Parathyroid adenoma (tissue), 2 donors: ENCODE results near the gene RFTN1.

Source experiments
- H2AFZ ChIP-seq: fragments of 300-600 bp; sonication (generic); one replicate; pipeline ENCODE4 v1.7.0; 2017; ENCODE audit warnings: antibody characterized with exemption, mild to moderate bottlenecking
- H3K27ac ChIP-seq: fragments of 300-600 bp; sonication (generic); one replicate; pipeline ENCODE4 v1.7.0; 2017
- H3K27me3 ChIP-seq: fragments of 300-600 bp; sonication (generic); one replicate; pipeline ENCODE4 v1.7.0; 2017; ENCODE audit warnings: low read length; ENCODE audit not compliant: control insufficient read depth, insufficient read depth
- H3K36me3 ChIP-seq: fragments of 300-600 bp; sonication (generic); one replicate; pipeline ENCODE4 v1.7.0; 2017; ENCODE audit warnings: low read length; ENCODE audit not compliant: control insufficient read depth, insufficient read depth
- H3K4me1 ChIP-seq: fragments of 300-600 bp; sonication (generic); one replicate; pipeline ENCODE4 v1.7.0; 2017; ENCODE audit warnings: control low read depth
- H3K4me2 ChIP-seq: fragments of 300-600 bp; sonication (generic); one replicate; pipeline ENCODE4 v1.7.0; 2017; ENCODE audit warnings: low read length
- H3K4me3 ChIP-seq: fragments of 300-600 bp; sonication (generic); one replicate; pipeline ENCODE4 v1.7.0; 2017; ENCODE audit warnings: low read depth, low read length
- H3K79me2 ChIP-seq: fragments of 300-600 bp; sonication (generic); one replicate; pipeline ENCODE4 v1.7.0; 2017; ENCODE audit warnings: control low read depth
- H3K9ac ChIP-seq: fragments of 300-600 bp; sonication (generic); one replicate; pipeline ENCODE4 v1.7.0; 2017; ENCODE audit warnings: mild to moderate bottlenecking
- H3K9me3 ChIP-seq: fragments of 300-600 bp; sonication (generic); one replicate; pipeline ENCODE4 v1.7.0; 2017; ENCODE audit warnings: low read length; ENCODE audit not compliant: control insufficient read depth
- TF ChIP-seq, protein P1 (sequence below): fragments of 300-600 bp; sonication (generic); IDR thresholded peaks from one replicate; pipeline ENCODE4 v1.7.0; 2017; ENCODE audit warnings: antibody characterized with exemption, mild to moderate bottlenecking
- donor health status: primary hyperparathyroidism.

RFTN1 gene

DNA sequence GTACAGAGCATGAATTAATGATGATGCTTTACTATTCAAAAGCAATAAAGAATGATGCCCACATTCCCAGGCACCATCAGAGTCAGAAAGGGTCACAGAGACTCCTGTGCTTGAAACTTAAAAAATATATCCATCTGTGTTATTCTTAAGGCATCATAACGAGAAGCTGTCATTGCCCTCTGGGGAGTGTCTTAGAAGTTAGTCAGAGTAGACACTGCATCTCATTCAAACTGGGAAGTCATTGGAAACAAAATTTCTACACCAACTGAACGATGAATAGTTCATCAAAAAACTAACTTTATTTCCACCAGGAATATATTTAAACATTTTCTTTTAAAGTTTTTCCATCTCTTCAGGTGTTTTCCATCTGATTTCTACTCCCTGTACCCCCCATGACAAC is 122.9 kb downstream of the RFTN1 start:
- Histone ChIP-seq H3K27ac (no peak overlapping the region), H3K9me3 (no peaks in the 10 kb centered on the region), H3K4me2 (no peak overlapping the region), H3K4me1 (no peaks in the 10 kb centered on the region), H2AFZ (no peak overlapping the region), H3K79me2 (no peaks in the 10 kb centered on the region), H3K9ac (no peak overlapping the region), H3K27me3 (no peaks in the 10 kb centered on the region), H3K36me3 (no peaks in the 10 kb centered on the region), H3K4me3 (no peak overlapping the region)
- TF ChIP-seq, protein P1, sequence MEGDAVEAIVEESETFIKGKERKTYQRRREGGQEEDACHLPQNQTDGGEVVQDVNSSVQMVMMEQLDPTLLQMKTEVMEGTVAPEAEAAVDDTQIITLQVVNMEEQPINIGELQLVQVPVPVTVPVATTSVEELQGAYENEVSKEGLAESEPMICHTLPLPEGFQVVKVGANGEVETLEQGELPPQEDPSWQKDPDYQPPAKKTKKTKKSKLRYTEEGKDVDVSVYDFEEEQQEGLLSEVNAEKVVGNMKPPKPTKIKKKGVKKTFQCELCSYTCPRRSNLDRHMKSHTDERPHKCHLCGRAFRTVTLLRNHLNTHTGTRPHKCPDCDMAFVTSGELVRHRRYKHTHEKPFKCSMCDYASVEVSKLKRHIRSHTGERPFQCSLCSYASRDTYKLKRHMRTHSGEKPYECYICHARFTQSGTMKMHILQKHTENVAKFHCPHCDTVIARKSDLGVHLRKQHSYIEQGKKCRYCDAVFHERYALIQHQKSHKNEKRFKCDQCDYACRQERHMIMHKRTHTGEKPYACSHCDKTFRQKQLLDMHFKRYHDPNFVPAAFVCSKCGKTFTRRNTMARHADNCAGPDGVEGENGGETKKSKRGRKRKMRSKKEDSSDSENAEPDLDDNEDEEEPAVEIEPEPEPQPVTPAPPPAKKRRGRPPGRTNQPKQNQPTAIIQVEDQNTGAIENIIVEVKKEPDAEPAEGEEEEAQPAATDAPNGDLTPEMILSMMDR: no peak

DNA sequence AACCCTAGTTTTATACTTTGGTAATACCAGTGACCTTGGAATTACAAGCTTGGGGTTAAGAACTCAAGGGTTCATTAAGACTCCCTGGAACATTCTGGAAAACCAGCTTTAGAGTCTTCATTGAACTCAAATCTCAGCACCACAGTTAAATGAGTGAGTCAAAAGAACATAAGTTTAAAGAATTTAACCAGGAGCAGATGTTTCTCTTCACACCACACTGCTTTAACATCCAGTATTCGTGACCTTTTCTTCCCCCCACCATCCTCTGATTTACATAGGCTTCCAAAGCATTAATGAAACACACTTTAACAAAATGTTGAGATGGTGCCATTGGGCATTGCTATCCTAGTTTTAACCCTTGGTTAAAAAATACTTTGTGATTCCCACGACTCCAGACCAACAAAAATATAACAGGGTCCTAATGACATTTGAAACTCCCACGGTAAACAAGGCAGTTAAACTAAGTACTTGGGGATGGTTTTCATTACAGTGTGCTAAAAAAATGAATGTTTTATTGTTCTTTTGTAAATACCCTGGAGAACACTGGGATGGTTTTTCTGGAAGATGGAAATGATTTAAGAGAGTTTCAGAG is 124.6 kb downstream of the RFTN1 start:
- H3K4me1 ChIP-seq: no peaks in the 10 kb centered on the region
- H3K36me3 ChIP-seq: no peaks in the 10 kb centered on the region
- no peak overlapping the region for H2AFZ ChIP-seq
- no peak overlapping the region for H3K27ac ChIP-seq
- H3K27me3 ChIP-seq: no peaks in the 10 kb centered on the region
- no peaks in the 10 kb centered on the region for H3K79me2 ChIP-seq
- TF ChIP-seq, protein P1: no peak
- H3K9ac ChIP-seq: no peak overlapping the region
- no peak overlapping the region for H3K4me2 ChIP-seq
- no peaks in the 10 kb centered on the region for H3K9me3 ChIP-seq
- no peak overlapping the region for H3K4me3 ChIP-seq

DNA sequence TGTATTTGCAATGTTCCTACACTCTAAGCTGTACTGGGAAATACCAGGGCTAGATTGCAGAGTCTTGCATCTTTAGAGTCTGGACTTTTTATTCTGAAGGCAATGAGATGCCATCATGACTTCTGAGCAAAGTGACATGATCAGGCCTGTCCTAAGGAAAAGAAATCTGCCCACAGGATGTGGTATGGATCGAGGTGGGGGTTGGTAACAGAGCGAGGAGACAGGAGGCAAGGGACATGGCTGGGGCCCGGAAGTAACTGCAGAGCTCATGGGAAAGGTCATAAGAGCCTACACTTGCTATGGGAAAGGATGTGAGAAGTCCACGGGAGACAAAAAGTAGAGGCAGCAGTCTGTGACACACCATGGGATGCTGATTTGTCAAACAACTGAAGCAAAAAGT is 126.9 kb downstream of the RFTN1 start:
- Histone ChIP-seq H3K9ac (no peak overlapping the region), H2AFZ (no peak overlapping the region), H3K4me1 (no peaks in the 10 kb centered on the region), H3K4me2 (no peak overlapping the region), H3K79me2 (no peaks in the 10 kb centered on the region), H3K9me3 (no peaks in the 10 kb centered on the region), H3K4me3 (no peak overlapping the region), H3K27ac (no peak overlapping the region), H3K27me3 (no peaks in the 10 kb centered on the region), H3K36me3 (no peaks in the 10 kb centered on the region)
- TF ChIP-seq, protein P1: no peak

DNA sequence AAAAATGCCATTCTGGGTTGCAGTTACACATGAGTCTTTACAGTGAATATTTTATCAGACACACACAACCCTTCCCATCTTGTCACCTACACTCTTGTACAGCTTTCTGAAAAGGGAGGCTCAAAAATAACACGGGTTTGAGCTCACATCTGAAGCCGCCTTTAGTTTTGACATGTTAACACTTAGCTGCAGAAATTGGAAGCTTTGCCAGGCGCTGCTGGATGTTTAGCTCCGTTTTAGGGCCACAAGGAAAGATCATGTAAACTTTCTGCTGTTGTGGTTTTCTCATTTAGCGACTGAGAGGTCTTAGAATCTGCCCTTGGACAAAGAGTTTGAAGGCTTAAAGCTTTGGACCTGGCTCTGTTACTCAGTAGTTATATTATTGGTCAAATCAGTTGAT is 128.3 kb downstream of the RFTN1 start:
- no peaks in the 10 kb centered on the region for H3K4me1 ChIP-seq
- H3K36me3 ChIP-seq: no peaks in the 10 kb centered on the region

DNA sequence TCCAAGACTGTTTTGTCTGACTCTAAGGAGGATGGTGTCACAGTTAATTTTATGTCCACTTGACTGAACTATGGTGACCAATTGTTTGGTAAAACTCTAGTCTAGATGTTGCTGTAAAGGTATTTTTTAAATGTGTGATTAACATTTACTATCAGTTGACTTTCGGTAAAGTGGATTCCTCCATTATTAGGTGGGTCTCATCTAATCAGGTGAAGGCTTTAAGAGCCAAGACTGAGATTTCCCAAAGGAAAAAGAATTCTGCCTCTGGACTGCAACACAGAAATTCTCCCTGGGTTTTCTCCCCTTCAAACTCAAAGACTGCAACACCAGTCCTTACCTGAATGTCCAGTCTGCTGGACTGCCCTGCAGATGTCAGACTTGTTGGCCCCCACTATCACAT is 129.6 kb downstream of the RFTN1 start:
- no peak overlapping the region for H3K4me3 ChIP-seq
- no peak overlapping the region for H3K27ac ChIP-seq

More for the DNA sequence above, 128.3 kb downstream of the RFTN1 start:
- H2AFZ ChIP-seq: no peak overlapping the region
- H3K9me3 ChIP-seq: no peaks in the 10 kb centered on the region
- no peaks in the 10 kb centered on the region for H3K27me3 ChIP-seq
- H3K4me3 ChIP-seq: no peak overlapping the region
- H3K27ac ChIP-seq: no peak overlapping the region
- TF ChIP-seq, protein P1: no peak
- H3K9ac ChIP-seq: no peak overlapping the region
- no peak overlapping the region for H3K4me2 ChIP-seq
- no peaks in the 10 kb centered on the region for H3K79me2 ChIP-seq

More for the DNA sequence above, 129.6 kb downstream of the RFTN1 start:
- Histone ChIP-seq H3K4me1 (no peaks in the 10 kb centered on the region), H3K79me2 (no peaks in the 10 kb centered on the region), H3K9ac (no peak overlapping the region), H3K27me3 (no peaks in the 10 kb centered on the region), H3K4me2 (no peak overlapping the region), H2AFZ (no peak overlapping the region), H3K9me3 (no peaks in the 10 kb centered on the region), H3K36me3 (no peaks in the 10 kb centered on the region)
- TF ChIP-seq, protein P1: no peak
